HPDE6-E6E7 (cell line): ENCODE data around the gene ARHGAP8.
A peak's percentile ranks its signal among the peaks of the same experiment; 100 is the strongest.
"Not testable (repeated sequence)": the region's sequence is repeated elsewhere in the genome, so short reads cannot be mapped to it uniquely, and the experiment has no call there.

Experiments used
- DNase-seq: peaks from one replicate; pipeline ENCODE4 v3.0.0; 2011; ENCODE audit warnings: missing footprints; ENCODE audit errors: extremely low spot score

The ARHGAP8 gene

GRCh38 chr22:44739024-44739423, 13.4 kb upstream of the ARHGAP8 start:
- no peak for DNase-seq

- not testable (repeated sequence) for DNase-seq
Measured at GRCh38 chr22:44739666-44740065, 12.7 kb upstream of the ARHGAP8 start.

GRCh38 chr22:44740307-44740706, 12.1 kb upstream of the ARHGAP8 start:
- no peak for DNase-seq

GRCh38 chr22:44741929-44742328, 10.4 kb upstream of the ARHGAP8 start:
- DNase-seq, result no peak

GRCh38 chr22:44743247-44743646, 9.1 kb upstream of the ARHGAP8 start:
- DNase-seq, result no peak

GRCh38 chr22:44743804-44744211, 8.6 kb upstream of the ARHGAP8 start:
- DNase-seq, result no peak

- DNase-seq, result no peak
Measured at GRCh38 chr22:44745853-44746789, 6.3 kb upstream of the ARHGAP8 start.

- not testable (repeated sequence) for DNase-seq
Measured at GRCh38 chr22:44747784-44748127, 4.6 kb upstream of the ARHGAP8 start.

GRCh38 chr22:44748524-44748923, 3.9 kb upstream of the ARHGAP8 start:
- no peak for DNase-seq

GRCh38 chr22:44750481-44750880, 1.9 kb upstream of the ARHGAP8 start:
- DNase-seq, result no peak

GRCh38 chr22:44753189-44754042, 1.0 kb downstream of the ARHGAP8 start:
- no peak for DNase-seq

- DNase-seq, result no peak
Measured at GRCh38 chr22:44754998-44755397, 2.6 kb downstream of the ARHGAP8 start.

- DNase-seq, result no peak
Measured at GRCh38 chr22:44755417-44755816, 3.0 kb downstream of the ARHGAP8 start.

- peak; percentile 60 for DNase-seq
Measured at GRCh38 chr22:44755956-44756361, 3.6 kb downstream of the ARHGAP8 start.

- peak; percentile 45 for DNase-seq
Measured at GRCh38 chr22:44758344-44758973, 6.1 kb downstream of the ARHGAP8 start.

GRCh38 chr22:44759001-44759400, 6.6 kb downstream of the ARHGAP8 start:
- no peak for DNase-seq

- no peak for DNase-seq
Measured at GRCh38 chr22:44759430-44760310, 7.3 kb downstream of the ARHGAP8 start.

- no peak for DNase-seq
Measured at GRCh38 chr22:44760476-44760875, 8.1 kb downstream of the ARHGAP8 start.

GRCh38 chr22:44761025-44761424, 8.7 kb downstream of the ARHGAP8 start:
- no peak for DNase-seq

GRCh38 chr22:44764373-44764772, 12.0 kb downstream of the ARHGAP8 start:
- DNase-seq, result no peak

- DNase-seq, result no peak
Measured at GRCh38 chr22:44764974-44765373, 12.6 kb downstream of the ARHGAP8 start.
